Left cardiac atrium (tissue), 4 donors: ENCODE measurements around the gene STAU1. TPM values are rescaled to one million over a fixed set of nuclear protein-coding genes. Genes with fewer than 3 reads are reported as not detected.
"Not testable (repeated sequence)": the region's sequence is repeated elsewhere in the genome, so short reads cannot be mapped to it uniquely, and the experiment has no call there.

ENCODE experiments used
- ATAC-seq, 2 donors: fragments of 200-7000 bp; cut with Tn5 transposase; one replicate each; pipeline ENCODE4 v1.9.1; 2020; ENCODE audit warnings: mild to moderate bottlenecking in 2 of 2, moderate library complexity in 2 of 2
- DNase-seq: peaks from one replicate; pipeline ENCODE4 v3.0.0-alpha.2; 2020
- intact Hi-C, 2 donors: fragments of 100-400 bp; cut with DNase I; formaldehyde crosslinking; loops; one replicate each; pipeline versions ENCODE4 v1.14.1 to v1.15.1; 2022 to 2023
- total RNA-seq, 2 donors: library from RNA; stranded (reverse); fragmentation: NEBNext Ultra II Directional; extraction: Animal tissue kit (Norgen Biotek cat#: 25700); gene quantifications; one replicate each; pipeline ENCODE4 v1.2.1, GENCODE V29; 2021
- donor health status: DM: no; HTN: yes; CAD: no.
- donor health status: DM: no; HTN: yes; CAD: no; lungs with severe emphysema.
- donor health status: DM: yes; HTN: yes; CAD: no.
- donor health status: Dilated cardiomyopathy.

The STAU1 gene
- total RNA-seq, 2 donors from 2014 or later, result 48.7 to 61.8 TPM

DNA sequence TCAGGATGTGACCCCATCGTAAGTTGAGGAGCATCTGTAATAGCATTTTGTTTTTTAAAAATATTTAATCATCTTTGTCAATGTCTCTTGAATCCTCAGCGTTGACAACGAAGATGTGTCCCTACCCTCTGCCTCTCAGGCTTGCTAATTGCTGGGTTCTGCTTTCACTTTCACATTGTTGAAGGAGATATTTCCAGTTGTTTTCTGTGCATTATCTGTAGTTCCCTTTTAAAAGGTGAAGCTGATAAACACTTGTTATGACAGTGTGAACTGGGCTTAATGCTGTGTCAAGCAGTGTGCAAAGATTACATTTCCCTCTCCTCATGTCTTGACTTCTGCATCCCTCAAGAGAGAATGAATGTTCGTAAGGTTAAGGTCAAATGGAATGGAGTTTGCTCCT lies 87.2 kb downstream of the STAU1 start:
- DNase-seq (no peak), ATAC-seq (no peak)
- intact Hi-C loops, result no loop called here

DNA sequence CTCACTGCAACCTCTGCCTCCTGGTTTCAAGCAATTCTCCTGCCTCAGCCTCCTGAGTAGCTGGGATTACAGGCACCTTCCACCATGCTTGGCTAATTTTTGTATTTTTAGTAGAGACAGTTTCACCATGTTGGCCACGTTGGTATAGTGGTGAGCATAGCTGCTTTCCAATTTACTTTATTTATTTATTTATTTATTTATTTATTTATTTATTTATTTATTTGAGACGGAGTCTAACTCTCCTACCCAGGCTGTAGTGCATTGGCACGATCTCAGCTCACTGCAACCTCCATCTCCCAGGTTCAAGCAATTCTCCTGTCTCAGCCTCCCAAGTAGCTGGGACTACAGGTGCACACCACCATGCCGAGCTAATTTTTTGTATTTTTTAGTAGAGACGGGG lies 87.8 kb downstream of the STAU1 start:
- ATAC-seq, intact Hi-C loops, DNase-seq: not testable (repeated sequence)

DNA sequence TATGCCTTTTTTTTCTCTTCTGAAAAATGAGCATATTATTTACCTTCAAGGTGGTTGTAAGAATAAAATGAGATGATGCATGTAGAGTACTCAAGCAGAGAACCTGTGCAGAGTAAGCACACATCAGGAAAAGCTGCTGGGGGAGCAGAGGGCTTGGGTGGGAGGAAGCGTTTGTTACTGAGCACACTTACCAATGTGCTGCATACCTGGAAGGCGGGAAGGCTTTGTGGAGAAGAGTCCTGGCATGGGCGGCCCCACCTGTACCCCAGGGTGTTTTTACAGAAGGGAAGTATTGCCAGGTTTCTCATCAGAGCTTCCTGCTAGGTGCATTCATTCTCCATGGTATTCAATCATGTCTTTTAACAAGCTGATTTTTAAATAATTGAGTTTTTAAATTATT lies 89.1 kb downstream of the STAU1 start:
- ATAC-seq (no peak), DNase-seq (no peak)
- intact Hi-C loops, result no loop called here

DNA sequence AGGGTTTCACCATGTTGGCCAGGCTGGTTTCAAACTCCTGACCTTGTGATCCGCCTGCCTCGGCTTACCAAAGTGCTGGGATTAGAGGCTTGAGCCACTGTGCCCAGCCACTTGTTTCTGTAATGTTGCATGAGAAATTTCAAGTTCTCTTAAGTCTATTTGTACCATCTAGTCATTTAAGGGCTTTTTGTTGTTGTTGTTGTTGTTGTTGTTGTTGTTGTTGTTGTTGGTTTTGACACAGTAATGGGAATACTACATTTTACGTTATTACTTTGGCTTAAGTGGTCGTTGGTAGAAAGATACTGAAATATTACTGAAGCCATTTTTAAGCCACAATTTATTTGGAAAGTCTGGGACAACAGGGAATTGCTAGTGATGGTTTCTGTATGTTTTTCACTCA lies 90.0 kb downstream of the STAU1 start:
- ATAC-seq (no peak), DNase-seq (no peak)
- intact Hi-C loops, result no loop called here

DNA sequence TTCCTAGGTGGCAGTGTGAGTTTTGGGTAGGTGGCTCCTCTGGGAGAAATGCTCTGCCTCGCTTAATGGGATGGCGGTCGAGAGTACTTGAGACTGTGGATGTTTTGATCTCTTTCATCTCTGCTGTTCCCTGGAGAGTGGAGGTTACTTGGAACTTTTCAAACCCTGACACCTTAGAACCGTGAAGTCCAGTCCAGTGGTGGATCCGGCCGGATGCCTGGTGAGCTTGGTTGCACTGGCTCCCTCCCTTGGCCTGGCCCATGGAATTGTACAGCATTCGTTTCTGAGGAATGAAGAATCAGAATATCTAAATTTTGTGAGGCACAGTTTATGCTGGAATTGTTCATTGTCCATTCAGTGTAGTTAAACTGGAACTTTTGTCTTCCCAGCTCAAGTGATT lies 91.0 kb downstream of the STAU1 start:
- ATAC-seq (no peak), DNase-seq (no peak)
- intact Hi-C loops, result no loop called here

DNA sequence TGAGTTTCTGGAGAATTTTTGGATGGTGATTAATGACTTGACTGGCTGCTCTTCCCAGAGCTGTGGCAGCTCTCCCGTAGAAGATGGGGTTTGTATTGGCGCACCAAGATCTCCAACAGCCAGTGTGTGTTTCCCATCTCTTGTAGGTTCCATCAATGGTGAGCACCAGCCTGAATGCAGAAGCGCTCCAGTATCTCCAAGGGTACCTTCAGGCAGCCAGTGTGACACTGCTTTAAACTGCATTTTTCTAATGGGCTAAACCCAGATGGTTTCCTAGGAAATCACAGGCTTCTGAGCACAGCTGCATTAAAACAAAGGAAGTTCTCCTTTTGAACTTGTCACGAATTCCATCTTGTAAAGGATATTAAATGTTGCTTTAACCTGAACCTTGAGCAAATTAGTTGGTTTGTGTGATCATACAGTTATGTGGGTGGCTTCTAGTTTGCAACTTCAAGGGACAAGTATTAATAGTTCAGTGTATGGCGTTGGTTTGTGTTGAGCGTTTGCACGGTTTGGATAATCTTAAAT lies 91.9 kb downstream of the STAU1 start:
- DNase-seq (no peak), ATAC-seq (no peak)

DNA sequence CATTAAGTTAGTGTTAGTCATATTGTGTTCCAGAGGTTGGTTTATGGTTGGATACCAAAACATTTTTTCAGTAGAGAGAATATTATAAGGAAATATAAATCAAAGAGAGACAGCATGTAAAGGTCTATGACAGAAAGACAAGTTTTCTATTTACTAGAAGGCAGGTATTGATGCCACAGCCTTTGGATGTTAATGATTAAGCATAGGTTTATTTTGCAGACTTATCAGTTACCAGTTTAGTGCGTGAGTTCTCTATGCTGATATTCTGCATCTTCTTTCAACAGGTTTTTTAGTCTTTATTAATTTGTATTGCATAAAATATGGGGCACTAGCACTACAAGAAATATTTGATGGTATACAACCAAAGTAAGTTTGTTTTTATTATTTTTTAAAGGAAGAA lies 96.4 kb downstream of the STAU1 start:
- intact Hi-C loops, result no loop called here
- DNase-seq (no peak), ATAC-seq (no peak)

More for the DNA sequence above, 91.9 kb downstream of the STAU1 start:
- intact Hi-C loops, result no loop called here

DNA sequence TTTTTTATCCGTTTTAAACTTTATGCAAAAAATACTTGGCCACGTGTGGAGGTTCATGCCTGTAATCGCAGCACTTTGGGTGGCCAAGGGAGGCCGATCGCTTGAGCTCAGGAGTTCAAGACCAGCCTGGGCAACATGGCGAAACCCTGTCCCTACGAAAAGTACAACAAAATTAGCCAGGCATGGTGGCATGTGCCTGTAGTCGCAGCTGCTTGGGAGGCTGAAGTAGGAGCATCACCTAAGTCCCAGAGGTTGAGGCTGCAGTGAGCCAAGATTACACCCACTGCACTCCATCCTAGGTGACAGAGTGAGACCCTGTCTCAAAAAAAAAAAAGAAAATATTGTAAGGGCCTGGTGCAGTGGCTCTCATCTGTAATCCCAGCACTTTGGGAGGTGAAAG lies 97.0 kb downstream of the STAU1 start:
- DNase-seq (no peak), ATAC-seq (no peak)
- intact Hi-C loops, result no loop called here

DNA sequence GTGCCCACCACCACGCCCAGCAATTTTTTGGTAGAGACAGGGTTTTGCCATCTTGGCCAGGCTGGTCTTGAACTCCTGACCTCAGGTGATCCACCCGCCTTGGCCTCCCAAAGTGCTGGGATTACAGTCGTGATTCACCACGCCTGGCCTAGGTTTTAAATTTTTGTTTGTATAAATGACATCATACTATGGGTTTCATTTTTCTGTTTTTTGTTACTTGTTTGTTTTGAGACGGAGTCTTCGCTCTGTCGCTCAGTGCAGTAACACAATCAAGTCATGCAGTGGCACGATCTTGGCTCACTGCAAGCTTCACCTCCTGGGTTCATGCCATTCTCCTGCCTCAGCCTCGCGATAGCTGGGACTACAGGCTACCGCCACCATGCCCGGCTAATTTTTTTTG lies 105.8 kb downstream of the STAU1 start:
- ATAC-seq, DNase-seq: not testable (repeated sequence)
- intact Hi-C loops, result loop anchor here (10.0 kb wide), 1 partner anchor 67 kb away; no protein-coding TSS in a partner anchor

DNA sequence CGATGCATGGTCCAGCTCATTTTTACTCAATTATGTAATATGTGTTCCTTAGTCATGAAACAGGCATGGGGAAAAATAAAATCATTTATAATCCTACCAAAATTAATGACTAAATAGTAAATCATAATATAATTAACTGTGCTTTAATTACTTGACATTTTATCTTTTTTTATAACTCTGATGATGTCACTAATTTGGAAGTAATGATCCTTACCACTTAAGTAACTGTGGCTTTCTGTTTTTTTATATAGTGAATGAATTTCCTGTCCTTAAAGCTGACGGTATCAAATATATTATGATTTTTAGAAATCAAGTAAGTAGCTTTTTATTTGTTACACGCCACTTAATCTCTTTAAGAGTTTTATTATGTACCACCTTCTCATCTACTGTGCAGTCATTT lies 109.8 kb downstream of the STAU1 start:
- ATAC-seq, result no peak
- intact Hi-C loops, result no loop called here
- no peak for DNase-seq

DNA sequence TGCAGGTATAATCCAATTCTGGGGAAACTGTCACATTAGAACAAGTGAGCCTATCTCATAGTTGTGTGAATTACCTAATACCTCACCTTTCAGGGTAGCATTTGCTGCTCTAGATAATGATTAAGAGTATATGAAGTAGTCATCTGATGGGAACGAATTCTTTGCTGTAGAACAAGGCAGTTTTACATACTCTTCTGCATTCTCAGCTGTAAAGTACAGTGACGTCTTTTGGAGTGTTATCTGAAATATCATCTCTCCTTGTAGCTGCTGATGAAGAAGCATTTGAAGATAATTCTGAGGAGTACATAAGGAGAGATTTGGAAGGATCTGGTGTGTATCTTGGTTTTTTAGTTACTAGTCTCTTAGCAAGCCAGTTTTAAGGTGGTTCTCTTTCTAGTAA lies 113.6 kb downstream of the STAU1 start:
- no peak for ATAC-seq
- no peak for DNase-seq
- intact Hi-C loops, result no loop called here

Other genes with a start within 250 kb of the STAU1 start
- 10 to 100 TPM; 38.8 to 41.1 TPM for gene CSE1L, start 142.0 kb downstream of the STAU1 start, total RNA-seq
- gene DDX27, start 31.1 kb upstream of the STAU1 start, total RNA-seq, result 10 to 100 TPM; 13.3 to 19.0 TPM
- 10 to 100 TPM; 20.3 to 24.5 TPM for gene ZNFX1, start 89.7 kb upstream of the STAU1 start, total RNA-seq